GM19467 (cell line): Measurements from ENCODE around the gene SCAF4.

Source experiments
- ATAC-seq: cut with Tn5 transposase; IDR thresholded peaks from one replicate; pipeline ENCODE4 v1.9.1; 2021; ENCODE audit warnings: mild to moderate bottlenecking, moderate library complexity; ENCODE audit not compliant: unreplicated experiment

Gene SCAF4

GRCh38 chr21:31713973-31714740 lies 17.8 kb downstream of the SCAF4 start:
- ATAC-seq: no peak

- ATAC-seq: no peak
Measured at GRCh38 chr21:31713115-31713514, 18.8 kb downstream of the SCAF4 start.

- no peak for ATAC-seq
Measured at GRCh38 chr21:31711745-31712285, 20.1 kb downstream of the SCAF4 start.

GRCh38 chr21:31711326-31711725 lies 20.6 kb downstream of the SCAF4 start:
- no peak for ATAC-seq

GRCh38 chr21:31710586-31710985 lies 21.3 kb downstream of the SCAF4 start:
- ATAC-seq: no peak

DNA sequence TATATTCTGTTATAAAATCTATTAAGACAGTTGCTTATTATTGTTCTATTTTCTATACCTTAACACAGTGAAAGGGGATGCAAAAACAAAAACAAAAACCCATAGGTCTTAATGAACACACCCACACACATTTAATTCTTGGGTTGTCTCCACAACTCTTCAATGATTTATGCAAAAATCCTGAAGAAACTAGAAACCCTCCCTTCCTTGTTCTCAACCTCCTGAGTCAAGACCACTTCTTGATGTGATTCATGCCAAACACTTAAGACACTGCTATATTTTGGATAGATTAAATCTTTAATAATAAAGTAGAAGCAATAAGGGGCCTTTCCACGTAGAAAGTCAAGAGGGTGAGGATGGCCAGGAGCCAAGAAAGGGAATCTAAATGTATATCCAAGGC lies 23.4 kb downstream of the SCAF4 start:
- ATAC-seq: no peak

- no peak for ATAC-seq
Measured at GRCh38 chr21:31707499-31707898, 24.4 kb downstream of the SCAF4 start.

- no peak for ATAC-seq
Measured at GRCh38 chr21:31706562-31706961, 25.4 kb downstream of the SCAF4 start.

GRCh38 chr21:31700040-31700439 lies 31.9 kb downstream of the SCAF4 start:
- no peak for ATAC-seq

DNA sequence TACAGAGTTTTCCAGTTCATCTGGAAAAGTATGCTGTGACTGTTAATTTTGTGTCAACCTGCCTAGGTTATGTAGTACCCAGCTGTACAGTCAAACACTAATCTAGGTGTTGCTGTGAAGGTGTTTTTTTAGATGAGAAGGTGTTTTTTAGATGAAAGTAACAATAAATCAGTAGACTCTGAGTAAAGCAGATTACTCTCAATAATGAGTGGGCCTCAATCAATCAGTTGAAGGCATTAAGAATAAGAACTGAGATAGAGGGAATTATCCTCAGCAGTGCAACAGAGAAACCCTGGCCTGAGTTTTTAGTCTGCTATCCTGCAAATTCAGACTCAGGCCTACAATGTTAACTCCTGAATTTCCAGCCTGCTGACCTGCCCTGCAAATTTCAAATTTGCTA lies 33.5 kb downstream of the SCAF4 start:
- ATAC-seq: no peak

- ATAC-seq: no peak
Measured at GRCh38 chr21:31696424-31696823, 35.5 kb downstream of the SCAF4 start.

DNA sequence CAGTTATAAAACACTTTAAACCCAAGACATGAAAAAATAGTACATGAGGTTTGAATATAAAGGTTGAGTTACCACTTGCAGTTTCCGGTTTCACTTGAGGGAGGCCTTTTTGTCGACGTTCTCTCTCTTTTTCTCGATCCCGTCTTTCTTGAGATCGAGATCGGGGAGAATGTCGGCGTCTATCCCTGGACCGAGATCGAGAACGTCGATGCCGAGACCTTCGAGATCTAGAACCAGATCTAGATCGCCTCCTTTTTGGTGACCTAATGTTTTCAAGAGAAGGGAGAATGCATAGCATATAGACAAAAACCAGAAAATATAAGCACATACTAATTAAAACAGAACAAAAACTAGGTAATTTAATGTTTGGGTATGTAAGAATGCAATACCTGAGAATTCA lies 38.7 kb downstream of the SCAF4 start:
- no peak for ATAC-seq

DNA sequence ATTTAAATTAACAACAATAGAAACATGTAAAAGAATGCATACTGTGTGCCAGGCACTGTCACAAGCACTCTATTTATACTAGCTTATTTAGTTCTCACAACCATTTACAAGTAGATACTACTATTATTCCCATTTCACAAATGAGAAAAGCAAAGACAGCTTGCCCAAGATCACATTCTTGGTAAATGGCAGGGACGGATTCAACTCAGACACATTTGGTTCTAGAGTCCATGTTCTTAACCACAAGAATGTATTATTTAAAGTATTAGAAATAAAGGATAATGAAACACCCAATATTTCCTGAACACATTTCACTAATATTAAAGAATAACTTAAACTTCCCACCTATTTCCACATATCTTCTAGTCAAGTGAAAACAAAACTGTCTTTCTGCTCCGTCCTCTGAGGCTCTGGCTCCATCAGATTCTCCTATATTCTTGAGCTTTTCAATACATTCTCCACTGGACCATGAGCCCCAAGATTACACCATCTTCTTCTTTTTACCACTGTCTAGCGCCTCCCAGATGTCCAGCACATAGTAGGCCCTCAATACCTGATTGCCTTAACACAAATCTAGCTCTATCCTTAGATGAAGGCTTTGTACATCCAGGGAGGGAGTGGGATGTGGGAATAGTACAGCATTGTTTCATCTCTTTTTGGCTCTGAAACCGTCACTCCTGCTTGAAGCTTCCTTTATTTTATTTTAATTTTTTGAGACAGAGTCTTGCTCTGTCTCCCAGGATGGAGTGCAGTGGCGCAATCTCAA lies 43.1 kb downstream of the SCAF4 start:
- ATAC-seq: no peak

GRCh38 chr21:31687108-31687507 lies 44.8 kb downstream of the SCAF4 start:
- ATAC-seq: no peak

DNA sequence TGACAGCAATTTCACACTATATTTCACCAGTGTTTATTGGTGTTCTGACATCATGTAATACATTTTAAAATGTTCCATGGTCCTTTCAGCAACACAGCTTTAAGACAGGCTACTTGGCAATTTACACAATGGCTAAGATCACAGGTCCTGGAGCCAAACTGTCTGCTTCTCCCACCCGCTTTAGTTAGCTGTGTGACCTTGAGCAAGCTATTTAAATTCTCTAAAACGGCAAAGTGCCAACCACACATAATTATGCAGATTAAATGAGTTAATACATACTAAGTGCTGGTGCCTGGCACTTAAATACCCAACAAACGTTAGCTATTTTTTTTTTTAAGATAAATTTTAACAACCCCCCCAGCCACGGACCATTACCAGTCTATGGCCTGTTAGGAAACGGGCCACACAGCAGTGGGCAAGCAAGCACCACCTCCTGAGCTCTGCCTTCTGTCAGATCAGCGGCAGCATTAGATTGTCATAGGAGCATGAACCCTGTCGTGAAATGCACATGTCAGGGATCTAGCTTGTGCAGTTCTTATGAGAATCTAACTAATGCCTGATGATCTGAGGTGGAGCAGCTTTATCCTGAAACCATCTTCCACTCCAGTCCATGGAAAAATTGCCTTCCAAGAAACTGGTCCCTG lies 45.5 kb downstream of the SCAF4 start:
- ATAC-seq: no peak

DNA sequence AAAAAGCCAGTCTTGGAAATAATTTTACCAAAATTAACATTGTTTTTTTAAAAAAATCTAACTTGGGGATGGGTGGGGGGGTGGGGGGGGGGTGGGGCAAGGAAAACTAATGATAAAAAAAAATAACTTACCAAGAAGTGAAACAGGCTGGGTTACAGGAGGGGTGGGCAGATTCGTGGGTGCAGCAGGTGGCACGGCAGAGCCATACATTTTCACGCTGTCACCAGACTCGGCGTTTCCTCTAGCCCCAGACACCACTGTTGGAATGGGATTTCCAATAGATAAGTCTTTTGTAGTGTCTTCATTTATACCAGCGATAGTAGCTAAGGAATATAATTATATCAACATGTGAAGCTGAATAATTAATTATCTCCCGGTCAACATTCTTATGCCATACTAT lies 47.0 kb downstream of the SCAF4 start:
- ATAC-seq: no peak

GRCh38 chr21:31683029-31683428 lies 48.9 kb downstream of the SCAF4 start:
- ATAC-seq: no peak

GRCh38 chr21:31682620-31683019 lies 49.3 kb downstream of the SCAF4 start:
- ATAC-seq: no peak

DNA sequence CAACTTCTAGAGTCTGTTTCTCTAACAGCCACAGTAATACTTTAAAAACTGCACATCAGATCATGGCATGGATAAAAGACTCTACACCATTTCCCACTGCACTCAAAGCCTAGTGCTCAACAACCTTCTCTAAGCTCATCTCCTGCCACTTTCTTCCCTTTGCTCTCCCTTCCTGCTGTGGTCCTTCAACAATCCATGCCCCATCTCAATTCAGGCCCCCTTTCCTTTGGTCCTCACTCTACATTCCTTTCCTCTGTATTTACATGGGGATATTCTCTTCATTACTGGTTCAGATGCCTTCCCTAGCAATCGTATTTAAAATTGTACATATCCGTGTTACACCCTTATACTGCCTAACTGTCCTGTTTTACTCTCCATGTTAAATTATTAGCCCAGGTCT lies 53.4 kb downstream of the SCAF4 start:
- ATAC-seq: no peak

GRCh38 chr21:31677047-31677446 lies 54.9 kb downstream of the SCAF4 start:
- no peak for ATAC-seq

DNA sequence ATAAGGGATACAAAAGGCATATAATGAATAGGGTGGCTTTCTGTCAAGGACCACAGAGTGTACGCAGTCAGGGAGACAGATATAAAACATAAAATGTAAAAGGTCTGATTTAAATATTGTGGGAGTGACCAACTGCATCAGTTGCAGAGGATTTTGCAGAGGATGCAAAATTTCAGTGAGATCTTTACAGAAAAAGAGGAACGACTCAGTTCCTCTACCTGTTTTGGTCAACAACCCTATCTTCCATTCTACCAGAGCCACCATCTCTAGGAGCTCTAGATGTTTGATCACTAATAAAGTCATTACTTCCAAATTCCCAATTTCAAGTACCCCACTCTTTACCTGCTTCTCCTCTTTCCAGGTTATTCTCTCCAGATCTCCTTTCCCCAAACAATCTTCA lies 56.0 kb downstream of the SCAF4 start:
- no peak for ATAC-seq

- ATAC-seq: no peak
Measured at GRCh38 chr21:31675318-31675717, 56.6 kb downstream of the SCAF4 start.
